Fibroblast of lung (primary cell): Measurements from ENCODE around the gene CROCC2.

Experiments
- CTCF ChIP-seq, 2 donors: IDR thresholded peaks in 1 of 2; conservative IDR thresholded peaks in 1 of 2; 1 replicate in 1 of 2; 2 replicates in 1 of 2; pipeline ENCODE4 v1.5.1; 2011 to 2012; ENCODE audit warnings: low read length in 2 of 2, control low read depth in 1 of 2, inconsistent platforms in 1 of 2, low read depth in 1 of 2, mild to moderate bottlenecking in 1 of 2
- EZH2 ChIP-seq: IDR thresholded peaks from 2 replicates; pipeline ENCODE4 v1.5.1; 2012; ENCODE audit warnings: low read length, control low read depth, mild to moderate bottlenecking; ENCODE audit errors: missing control alignments

- no peak for TF ChIP-seq CTCF (conservative IDR thresholded peaks at IDR 0.05 in 1 of 2, IDR thresholded peaks at IDR 0.05 in 1 of 2; ENCODE audit: low read depth in 1 of 2, low read length in 2 of 2)
- no peak for TF ChIP-seq EZH2
These were observed 43.0 kb downstream of the CROCC2 start for GRCh38 chr2:240948905-240949790.
